Retina (tissue), 1 donor: ENCODE results near the gene CCP110.
A peak's percentile ranks its signal among the peaks of the same experiment; 100 is the strongest.
"Not testable (repeated sequence)": the region's sequence is repeated elsewhere in the genome, so short reads cannot be mapped to it uniquely, and the experiment has no call there.

Source experiments
- DNase-seq: peaks from one replicate; pipeline ENCODE4 v3.0.0-alpha.2; 2016

The CCP110 gene

DNA sequence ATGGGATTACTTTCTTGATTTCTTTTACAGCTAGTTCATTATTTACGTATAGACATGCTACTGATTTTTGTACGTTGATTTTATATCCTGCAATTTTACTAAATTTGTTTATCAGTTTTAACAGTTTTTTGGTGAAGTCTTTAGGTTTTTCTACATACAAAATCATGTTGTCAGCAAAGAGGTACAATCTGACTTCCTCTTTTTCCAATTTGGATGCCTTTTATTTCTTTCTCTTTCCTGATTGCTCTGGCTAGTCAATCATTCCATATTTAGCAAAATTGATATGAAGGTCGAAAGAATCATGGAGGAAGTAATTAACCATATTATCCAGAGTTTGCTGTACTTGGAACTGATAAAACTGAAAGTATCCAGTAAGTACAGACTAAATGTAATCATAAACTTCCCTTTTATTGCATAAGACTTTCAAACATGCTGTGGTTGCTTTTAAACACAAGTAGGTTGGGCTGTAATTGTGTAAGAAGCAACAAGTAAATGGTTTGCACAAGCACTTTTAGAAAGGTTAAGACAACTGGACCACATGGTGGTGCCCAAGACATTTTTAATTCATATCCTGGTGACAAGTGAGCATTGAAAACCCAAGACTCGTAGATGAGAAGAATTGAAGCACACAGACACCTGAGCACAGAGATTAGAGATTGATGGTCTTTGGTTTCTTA is 10.2 kb upstream of the CCP110 start:
- no peak for DNase-seq

DNA sequence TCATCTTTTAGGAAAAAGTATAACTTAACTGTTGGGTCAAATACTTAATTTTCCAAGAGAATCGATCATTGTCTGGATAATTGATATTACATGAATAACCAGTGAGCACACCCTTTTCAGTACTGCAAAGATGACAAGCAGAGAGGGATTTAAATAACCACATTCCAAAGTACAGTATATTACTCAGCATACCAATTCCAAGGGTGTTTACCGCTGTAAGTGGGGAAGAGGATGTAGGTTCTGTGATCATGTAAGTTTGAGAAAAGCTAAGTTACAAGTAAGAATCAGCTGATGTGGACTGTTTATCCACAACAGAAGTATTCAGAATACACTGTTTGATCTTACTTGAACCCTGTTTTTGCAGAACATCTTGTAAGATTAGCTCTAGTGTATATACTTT is 8.0 kb upstream of the CCP110 start:
- DNase-seq, result no peak

DNA sequence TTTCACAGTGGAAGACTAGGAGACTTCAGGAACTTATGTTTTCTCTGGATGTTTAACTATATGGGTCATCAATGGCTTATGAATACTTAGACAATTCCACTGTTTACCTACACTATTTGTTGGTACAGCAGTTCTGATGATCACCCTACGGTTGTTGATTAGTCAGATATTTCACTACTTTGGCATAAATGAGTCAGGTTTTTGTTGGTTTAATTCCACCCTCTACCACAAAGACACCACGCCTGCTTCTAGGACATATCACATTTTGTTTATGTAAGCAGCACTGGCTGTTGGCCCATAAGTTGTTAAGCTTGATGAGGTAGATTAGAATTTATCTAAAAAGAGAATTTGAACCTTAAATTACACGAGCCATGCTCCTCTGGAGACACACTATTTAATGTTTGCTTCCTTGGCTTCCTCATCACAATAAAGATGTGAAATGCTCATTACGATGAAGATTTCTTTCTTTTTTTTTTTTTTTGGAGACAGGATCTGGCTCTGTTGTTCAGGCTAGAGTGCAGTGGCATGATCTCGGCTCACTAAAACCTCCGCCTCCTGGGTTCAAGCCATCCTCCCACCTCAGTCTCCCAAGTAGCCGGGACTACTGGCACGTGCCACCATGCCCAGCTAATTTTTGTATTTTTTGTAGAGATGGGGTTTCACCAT is 6.2 kb upstream of the CCP110 start:
- no peak for DNase-seq

DNA sequence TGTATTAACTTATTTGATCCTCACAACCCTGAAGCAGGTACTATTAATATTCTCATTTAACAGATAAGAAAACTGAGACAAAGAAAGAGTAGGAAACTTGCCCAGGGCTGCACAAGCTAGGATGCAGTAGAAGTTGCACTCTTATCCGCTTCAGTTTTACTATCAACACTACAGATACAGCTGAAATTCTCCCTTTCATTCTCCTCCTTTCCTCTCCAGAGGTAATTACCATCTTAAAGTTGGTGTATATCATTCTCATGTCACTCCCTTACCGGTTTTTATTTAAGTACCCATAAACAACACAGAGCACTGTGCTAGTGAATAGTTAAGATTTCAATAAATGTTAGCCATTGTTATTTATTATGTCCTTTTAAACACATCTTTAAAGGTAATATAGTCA is 5.4 kb upstream of the CCP110 start:
- DNase-seq, result no peak

DNA sequence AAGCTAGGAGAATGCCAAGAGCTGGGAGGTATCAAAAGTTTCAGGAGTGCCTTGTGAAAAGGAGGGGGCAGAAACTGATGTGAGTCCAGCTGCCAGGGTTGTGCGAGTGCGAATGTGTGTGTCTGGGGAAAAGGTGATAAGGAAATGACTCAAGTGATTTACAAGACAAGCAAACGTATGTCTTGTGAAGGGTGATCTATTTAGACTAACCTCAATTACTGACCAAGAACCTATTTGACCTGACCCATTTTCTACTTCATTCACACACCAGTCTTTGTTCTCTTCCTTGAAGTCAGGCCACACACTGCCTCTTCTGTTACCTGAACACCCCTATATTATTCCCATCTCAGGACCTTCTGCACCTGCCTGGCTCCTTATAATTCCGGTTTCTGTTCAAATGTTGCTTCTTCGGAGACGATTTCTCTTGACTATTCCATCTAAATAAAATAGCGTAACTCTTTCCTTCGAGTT is 2.8 kb upstream of the CCP110 start:
- DNase-seq, result peak; percentile 16

DNA sequence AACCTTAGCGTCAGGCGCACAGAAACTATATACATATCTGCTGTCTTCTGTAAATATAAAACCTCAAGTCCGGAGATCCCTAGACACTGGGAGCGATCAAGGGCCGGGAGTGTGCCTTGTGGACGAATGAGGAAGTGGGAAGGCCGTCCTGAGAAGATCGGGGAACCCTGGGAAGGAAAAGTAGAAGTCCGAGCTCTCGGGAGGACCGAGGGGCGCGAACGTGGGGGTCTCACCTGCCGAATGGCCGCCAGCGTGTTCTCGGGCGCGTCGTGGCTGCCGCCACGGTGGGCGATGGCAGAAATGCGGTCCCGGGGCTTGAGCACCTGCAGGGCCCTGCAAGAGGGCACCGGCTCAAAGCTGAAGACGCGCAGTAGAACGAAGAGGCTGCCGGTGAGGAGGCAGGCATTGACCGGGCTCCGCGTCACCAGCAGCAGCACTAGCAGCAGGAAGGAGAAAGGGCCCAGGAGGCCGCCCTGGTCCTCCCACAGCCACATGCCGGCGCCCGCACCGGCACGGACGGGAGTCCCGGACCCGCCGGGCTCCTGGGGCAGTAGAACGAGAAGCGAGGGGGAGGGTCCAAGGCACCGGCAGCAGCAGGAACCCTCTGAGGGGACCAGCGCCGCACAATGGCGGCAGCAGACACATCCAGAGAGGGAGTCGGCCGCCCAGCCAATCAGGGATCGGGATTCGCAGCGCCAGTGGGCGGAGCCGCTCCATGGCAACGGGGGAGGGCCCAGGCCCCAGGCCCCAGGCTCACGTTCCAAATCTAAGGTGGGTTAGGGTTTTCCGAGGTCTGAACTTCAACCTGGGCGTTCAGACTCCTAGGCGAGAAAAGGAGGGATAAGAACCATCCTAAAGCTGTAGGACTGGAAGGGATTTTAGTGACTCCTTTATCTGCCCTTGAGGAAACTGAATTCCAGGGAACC is 2.0 kb upstream of the CCP110 start, which contains the start of gene GDE1:
TSS of gene GDE1 (minus strand) at position 628 of the 926 bp plus-strand sequence. CDS start at position 494, 134 bp downstream.
- DNase-seq, result peak; percentile 97

DNA sequence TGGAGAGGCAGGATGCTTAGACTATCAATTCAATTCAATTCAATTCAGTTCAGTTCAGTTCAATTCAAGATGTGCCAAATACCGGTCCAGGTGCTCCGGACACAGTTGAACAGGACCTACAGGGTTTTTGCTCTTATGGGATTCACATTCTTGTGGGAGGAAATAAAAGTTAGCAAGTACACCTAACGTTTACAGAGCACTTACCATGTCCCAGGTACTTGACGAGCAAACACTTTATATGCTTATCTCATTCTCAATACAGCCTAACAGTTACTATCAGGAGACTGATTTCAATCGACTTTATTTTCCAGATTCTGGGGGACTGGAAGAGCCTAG is 1.4 kb upstream of the CCP110 start:
- DNase-seq, result no peak

DNA sequence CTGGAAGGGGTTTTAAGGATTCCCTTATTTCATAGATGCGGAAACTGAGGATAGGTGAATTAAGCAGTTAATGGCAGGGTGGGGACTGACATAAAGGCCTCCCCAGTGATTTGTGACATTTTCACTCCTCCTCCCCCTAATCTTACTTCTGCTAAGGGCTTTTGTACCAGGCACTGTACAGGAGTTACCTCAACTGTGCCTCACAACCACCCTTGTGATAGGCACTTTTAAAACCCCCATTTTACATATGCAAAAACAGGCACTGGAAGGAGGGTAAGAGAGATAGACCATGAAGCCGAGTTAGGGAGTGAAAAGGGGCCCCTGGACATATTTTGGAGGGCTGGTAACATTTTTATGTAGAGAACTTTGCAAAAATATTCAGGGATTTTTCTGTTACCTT is 982 bp upstream of the CCP110 start:
- DNase-seq, result no peak

DNA sequence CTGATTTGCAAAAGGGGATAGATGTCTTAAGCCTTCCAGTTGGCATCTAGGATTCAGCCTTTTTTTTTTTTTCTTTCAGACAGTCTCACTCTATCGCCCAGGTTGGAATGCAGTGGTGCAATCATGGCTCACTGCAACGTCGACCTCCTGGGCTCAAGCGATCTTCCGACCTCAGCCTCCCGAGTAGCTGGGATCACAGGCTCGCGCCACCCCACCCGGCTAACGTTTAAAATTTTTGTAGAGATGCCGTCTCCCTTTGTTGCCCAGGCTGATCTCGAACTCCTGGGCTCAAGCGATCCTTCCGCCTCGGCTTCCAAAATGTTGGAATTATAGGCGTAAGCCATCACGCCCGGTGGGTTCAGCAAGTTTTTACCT is 571 bp upstream of the CCP110 start:
- no peak for DNase-seq

DNA sequence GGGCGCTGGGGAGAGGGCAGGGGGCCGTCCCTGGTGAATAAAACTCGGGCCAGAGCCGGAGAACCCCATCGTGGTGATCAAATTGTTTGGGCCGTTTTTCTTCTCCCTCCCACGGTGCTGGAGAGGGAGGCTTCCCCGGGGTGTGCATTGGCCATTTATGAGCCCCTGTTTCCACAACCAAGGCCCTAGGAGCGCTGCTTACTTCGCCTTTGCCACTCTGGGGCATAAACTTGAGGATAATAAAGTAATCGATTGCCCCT is 544 bp downstream of the CCP110 start:
- no peak for DNase-seq

DNA sequence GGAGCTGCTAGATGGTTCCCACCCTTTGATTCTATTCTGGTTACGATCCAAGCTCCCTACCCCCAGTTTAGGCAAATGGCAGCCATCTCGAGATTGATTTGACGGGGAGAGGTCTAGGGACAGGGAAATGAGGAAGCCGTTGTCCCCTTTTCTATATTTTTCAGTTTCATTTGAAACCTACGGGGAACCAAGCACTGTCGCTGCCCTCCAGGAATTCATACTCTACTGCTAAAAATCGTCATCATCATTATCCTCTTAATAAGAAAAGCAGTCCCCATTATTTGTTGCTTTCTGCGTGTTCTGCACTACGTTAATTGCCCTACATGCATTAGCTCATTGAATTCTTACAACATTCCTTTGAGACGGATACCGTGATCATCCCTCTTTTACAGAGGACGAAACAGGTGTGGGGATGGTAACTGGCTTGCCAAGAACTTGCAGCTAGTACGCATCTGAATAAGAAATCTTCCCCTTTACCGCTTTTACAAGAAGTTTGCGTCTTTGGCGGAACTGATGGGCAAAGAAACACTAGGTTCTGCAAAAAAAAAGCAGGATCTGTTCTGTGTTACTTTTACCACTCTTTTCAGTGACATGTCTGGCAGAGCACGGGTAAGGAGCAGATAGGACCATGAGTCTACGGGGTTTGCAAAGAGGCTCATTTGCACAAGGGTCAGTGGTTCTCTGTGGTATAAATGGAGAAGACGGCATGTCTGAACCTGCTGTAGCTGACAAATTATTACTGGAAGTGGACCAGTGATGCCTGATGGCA is 1.1 kb downstream of the CCP110 start:
- peak; percentile 46 for DNase-seq

DNA sequence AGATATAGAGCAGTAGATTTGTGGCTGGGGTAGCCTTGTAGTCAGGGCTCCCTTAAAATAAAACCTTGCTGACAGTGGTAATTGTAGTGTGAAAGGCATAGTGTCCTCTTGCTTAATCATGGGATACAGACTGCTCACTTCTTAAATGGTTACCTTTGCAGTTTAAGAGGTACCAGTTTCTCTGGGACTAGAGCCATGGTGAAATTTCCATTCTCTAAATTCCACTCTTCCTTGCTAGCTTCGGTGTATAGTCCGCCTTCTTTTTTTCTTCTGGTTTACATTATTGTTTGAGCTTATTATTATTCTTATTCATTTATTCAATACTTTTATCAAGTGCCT is 1.6 kb downstream of the CCP110 start:
- no peak for DNase-seq

DNA sequence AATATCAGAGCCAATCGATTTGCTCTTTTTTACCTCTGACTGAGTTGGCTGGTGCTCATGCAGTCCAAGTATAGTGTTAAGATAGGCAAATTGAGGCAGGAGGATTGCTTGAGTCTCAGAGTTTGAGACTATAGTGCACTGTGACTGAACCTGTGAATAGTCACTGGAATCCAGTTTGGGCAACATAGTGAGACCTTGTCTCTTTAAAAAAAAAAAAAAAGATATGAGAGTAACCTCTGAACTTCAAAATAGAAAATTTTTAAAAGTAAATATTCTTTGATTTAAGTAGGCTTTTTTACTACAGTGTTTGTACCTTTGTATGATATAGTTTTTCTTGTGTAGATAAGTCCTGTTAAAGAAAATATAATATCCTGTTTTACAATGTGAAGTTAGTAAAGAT is 3.4 kb downstream of the CCP110 start:
- DNase-seq, result no peak

DNA sequence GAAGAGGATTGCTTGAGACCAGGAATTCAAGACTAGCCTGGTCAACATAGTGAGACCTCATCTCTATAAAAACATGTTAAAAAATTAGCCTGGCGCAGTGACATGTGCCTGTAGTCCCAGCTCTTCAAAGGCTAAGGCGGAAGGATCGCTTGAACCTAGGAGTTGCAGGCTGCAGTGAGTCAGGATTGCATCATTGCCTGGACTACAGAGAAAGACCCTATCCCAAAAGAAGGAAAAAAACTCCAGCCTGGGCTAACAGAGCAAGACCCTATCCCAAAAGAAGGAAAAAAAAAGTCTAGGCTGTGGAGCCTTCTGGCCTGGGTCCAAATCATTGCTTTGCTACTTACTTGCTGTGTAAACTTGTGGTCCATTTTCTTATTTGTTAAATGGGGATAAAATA is 4.9 kb downstream of the CCP110 start:
- DNase-seq, result no peak

DNA sequence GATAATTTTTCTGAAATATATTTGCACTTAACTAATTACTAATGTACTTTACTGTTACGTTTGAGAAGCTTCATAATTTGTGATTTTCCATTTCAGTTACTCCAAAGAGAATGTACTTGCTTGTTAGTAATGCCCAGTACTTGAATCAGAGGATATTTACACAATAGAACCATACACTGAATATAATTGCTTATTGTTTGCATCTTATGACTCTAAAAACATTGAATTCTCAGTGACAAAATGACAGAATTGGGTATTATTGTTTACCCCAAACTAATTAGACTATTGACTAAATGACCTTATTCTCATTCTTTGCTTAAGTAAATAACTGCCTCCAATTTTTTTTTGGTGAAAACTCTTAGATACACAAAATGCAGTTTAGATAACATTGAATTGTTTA is 8.9 kb downstream of the CCP110 start:
- no peak for DNase-seq

DNA sequence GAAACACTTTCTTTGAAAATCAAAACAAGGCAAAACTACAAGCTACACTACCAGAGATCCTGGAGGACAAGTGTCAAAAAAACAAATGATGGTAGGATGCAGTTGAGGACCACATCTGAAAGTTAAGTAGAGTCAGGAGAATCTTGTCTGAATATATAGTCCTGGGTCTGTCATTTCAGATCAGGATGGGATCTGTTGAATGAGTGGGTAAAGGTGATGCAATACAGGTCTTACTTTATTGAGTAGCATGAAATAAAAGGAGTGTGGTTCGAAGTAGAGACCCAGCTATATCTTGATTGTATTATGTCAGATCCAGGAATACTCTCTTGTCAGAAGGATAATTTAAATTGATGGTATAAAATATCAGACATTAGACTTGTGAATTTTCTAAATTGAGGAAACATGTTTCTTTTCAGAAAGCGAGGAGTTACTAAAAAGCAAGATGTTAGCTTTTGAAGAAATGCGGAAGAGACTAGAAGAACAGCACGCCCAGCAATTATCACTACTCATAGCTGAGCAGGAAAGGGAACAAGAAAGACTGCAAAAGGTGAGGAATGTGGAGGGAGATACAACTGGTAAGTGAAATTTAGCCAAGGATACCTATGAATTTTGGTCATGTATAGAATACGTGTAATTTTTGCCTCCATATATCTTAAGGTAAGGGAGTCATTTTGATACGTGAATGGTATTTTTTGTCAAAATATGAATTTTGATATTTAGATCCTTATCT is 16.7 kb downstream of the CCP110 start:
- no peak for DNase-seq

DNA sequence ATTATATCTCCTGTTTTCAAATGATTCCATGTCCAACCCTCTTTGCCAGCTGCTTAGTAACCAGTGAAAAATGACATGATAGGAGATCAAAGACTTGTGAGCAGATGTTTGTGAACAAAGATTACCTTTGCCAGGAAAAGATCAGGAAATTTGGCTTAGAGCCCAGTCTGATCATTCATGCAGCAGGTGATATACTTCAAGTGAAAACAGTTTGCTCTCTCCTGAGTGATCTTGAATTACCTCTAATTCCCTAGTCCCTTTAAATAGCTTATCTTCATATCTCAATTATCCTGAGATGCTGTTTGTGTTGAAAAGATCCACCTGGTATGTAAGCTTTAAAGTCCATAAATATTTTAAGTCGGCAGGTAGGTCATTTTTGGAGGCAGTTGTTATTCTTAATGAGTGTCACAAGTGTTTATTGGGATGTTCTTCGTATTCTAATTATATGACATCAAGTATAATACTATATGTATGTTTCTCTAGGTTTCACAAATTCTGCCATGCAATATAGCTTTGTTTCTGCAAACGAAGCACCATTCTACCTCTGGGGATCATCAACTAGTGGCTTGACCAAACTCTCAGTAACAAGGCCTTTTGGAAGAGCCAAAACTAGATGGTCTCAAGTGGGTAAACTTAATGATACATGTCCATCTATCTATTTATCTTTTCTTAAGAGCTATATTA is 18.5 kb downstream of the CCP110 start:
- no peak for DNase-seq

DNA sequence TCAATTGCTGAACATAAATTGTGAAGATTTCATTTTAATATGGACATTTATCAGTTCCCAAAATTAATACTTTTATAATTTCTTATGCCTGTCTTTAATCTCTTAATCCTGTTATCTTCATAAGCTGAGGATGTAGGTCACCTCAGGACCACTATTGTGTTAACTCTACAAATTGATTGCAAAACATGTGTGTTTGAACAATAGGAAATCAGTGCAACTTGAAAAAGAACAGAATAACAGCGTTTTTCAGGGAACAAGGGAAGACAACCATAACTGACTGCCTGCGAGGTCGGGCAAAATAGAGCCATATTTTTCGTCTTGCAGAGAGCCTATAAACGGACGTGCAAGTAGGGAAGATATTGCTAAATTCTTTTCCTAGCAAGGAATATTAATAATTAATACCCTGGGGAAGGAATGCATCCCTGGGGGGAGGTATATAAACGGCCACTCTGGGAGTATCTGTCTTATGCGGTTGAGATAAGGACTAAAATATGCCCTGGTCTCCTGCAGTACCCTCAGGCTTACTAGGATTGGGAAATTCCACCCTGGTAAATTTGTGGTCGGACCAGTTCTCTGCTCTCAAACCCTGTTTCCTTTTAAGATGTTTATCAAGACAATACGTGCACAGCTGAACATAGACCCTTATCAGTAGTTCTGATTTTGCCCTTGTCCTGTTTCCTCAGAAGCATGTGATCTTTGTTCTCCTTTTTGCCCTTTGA is 19.7 kb downstream of the CCP110 start:
- DNase-seq, result not testable (repeated sequence)

DNA sequence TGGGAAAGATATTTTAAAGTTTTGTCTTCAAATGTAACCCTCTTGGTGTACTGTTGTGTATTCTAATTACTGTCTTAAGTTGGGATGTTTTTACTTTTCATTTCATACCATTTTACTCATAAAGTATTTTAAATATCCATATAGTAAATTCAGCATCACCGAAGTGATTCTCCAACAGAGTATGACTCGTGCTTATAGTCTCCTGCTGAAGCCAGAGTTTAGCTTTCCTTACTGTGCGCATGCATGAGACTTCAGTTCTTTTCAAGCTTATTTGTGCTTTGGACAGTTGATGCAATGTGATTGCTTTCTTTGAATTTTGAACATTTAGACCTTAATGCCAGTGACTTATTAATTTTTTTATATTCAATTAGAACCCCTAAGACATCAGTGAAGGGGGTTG is 24.4 kb downstream of the CCP110 start:
- no peak for DNase-seq

DNA sequence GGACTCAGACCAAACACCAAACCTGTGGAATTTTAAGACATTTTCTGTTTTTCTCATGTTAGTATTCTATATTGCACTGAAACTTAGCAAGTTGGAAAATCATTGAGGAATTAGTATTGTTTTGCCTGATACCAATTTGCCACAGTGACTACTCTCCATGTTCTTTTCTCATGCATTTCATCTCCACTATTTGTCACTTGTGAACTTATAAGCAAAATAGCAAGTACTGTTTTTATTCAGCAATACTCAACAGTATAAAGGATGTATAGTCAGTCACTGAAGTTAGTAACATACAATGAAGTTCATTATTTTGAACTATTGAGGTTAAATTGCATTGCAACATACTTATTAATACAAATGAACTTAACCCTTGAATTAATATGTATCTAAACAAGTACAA is 25.9 kb downstream of the CCP110 start:
- no peak for DNase-seq

DNA sequence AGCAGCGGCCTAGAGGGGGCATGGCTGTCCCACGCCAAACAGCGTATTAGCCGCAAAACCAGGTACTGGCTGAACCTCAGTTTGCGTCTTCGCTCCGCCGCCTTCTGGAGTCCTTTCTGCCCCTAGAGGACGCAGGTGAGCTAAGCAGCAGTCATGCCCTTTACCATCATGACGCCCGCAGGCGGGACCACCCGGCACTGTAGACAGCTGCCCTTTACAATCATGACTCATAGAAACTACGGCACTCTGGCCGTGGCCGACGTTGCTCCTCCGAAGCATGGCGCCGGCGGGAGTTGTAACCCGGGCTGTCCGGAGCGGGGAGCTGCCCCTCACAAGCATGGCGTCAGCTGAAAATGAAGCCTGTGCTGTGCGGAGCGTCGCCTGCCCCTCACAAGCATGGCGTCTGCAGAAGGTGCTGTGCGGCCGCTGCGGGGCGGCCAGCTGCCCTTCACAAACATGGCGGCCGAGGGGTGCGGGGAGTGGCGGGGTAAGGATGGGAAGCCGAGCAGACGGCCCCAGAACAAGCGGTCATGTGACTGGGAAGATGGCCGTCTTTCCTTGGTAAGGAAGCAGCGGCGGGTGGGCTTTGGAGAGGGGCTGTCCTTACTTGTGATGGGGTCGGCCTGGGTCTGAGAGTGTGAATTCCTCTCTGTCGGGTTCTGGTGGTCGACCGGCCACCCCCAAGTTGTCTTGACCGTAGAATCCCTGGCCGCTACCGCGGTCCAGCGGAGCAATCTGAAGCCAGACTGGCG is 31.6 kb downstream of the CCP110 start, which contains the start of gene VPS35L:
TSS of gene VPS35L (plus strand) at position 518 of the 752 bp plus-strand sequence. CDS start at position 545, 27 bp downstream.
- DNase-seq, result peak; percentile 99
